ENCODE measurements around the gene ZFR. TPM values are rescaled to one million over a fixed set of nuclear protein-coding genes. Genes with fewer than 3 reads are reported as not detected.

The ZFR gene
- total and polyA plus RNA-seq, 9 of the 15 experiments (the other 6 are each of a cell fraction or from before 2014, with no cell fraction given): 35.5 to 108 (median 71.1) TPM

DNA sequence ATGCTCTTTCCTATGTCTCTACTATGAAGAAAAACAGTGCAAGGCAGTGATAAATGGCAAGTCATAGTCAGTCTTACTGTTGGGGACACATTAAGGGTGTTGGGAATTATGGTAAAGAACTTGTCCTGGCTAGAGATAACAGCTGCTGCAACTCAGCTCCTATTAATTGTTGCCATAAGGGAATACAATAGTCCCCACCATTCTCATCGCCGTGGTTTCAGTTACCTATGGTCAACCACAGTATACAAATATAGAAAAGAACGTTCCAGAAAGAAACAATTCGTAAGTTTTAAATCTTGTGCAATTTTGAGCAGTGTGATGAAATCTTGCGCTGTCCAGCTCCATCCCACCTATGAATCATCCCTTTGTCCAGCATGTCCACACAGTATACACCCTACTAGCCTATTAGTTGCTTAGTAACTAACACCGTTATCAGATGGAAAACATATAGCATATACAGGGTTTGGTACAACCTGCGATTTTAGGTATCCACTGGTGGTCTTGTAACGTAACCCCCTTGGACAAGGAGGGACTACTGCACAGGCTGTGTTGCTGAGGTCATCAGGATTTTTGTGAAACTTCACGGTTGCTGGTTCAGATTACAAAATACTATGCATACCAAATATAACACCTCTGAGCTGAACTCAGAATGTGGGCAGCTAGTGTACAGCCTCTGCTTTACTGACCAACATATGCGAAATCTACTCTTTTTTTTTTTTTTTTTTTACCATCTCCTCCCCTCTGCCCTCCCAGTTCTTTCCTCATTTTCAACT lies 53.5 kb downstream of the ZFR start (continued):
- TF ChIP-seq SMARCC2 (IDR thresholded peaks at IDR 0.05; ENCODE audit: low read depth): peak; percentile 68; the same call in 1 of the 2 replicates
- no peak for TF ChIP-seq HMG20A (CRISPR knock-in tag; conservative IDR thresholded peaks at IDR 0.05)
- TF ChIP-seq ZNF354B (CRISPR knock-in tag; IDR thresholded peaks at IDR 0.05): no peak
- peak; percentile 62; the same call in 1 of the 2 replicates for TF ChIP-seq LEF1 (IDR thresholded peaks at IDR 0.05)
- TF ChIP-seq IRF9 (tag; IDR thresholded peaks at IDR 0.05): peak; percentile 97
- 0 out of 2 replicates have a peak, but pooled peaks have one; percentile 52 for TF ChIP-seq GTF2E2 (tag; IDR thresholded peaks at IDR 0.05)
- TF ChIP-seq ATF4 (CRISPR knock-in tag; IDR thresholded peaks at IDR 0.05): peak; percentile 86
- no peak for TF ChIP-seq E4F1 (CRISPR knock-in tag; IDR thresholded peaks at IDR 0.05; ENCODE audit: borderline replicate concordance)
- no peak for TF ChIP-seq YY1 (IDR thresholded peaks at IDR 0.05; ENCODE audit: borderline replicate concordance in 1 of 3, control insufficient read depth in 1 of 3, extremely low read depth in 1 of 3, insufficient read depth in 3 of 3, insufficient read length in 1 of 3, insufficient replicate concordance in 2 of 3, low read depth in 1 of 3, low read length in 2 of 3)
- TF ChIP-seq ZNF586 (CRISPR knock-in tag; conservative IDR thresholded peaks at IDR 0.05): no peak
- no peak for TF ChIP-seq HNRNPLL (IDR thresholded peaks at IDR 0.05; ENCODE audit: low read depth, low read length, poor library complexity, severe bottlenecking)
- TF ChIP-seq CREM (IDR thresholded peaks at IDR 0.05; ENCODE audit: low read depth): no peak
- peak; percentile 95 for TF ChIP-seq JUND (IDR thresholded peaks at IDR 0.05; ENCODE audit: borderline replicate concordance, low read depth, low read length)
- peak; percentile 91 for TF ChIP-seq JUND (tag; IDR thresholded peaks at IDR 0.05; ENCODE audit: borderline replicate concordance, low read depth, low read length)
- TF ChIP-seq ZNF766 (CRISPR knock-in tag; conservative IDR thresholded peaks at IDR 0.05): no peak
- TF ChIP-seq GABPB2 (CRISPR knock-in tag; conservative IDR thresholded peaks at IDR 0.05): no peak
- peak; percentile 86 for TF ChIP-seq SMARCA4 (IDR thresholded peaks at IDR 0.05)
- TF ChIP-seq ZNF277 (CRISPR knock-in tag; IDR thresholded peaks at IDR 0.05; ENCODE audit: borderline replicate concordance): no peak
- no peak for TF ChIP-seq TSC22D4 (tag; IDR thresholded peaks at IDR 0.05)
